ENCODE results near the gene GLP1R.

DNA sequence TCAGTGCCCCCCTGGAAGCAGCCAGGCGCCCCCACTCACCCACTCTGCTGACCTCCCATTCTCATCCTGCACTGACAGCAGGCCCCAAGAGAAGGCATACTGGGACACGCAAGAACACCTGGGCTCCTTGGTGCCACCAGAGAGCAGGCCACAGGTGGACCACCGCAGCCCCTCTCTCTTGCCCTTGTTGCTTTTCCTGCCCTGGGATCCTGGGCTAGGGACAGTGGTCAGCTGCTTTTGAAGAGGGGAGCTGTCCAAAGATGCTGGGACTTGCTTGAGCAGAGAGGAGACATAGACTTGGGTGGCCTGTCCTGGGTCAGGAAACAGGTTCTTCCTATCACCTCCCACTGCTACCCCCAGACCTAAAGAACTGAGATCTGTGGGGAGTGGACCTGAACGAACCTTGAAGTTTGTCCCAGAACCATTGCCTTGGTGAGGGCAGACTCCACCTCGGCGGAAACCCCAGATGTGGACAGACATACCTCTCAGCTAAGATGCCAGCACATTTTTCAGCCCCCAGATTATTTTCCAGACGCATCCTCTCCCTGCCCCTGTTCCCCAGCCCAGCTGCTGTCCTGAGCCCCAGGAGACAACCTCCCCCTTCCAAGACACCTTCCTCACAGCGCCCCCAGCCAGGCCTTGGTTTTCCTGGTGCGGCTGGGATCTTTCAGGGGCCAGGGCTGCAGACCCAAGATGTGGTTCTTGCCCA, 1.1 kb downstream of the GLP1R start:
- TF ChIP-seq CTCF (tag by site-specific recombination; IDR thresholded peaks at IDR 0.05) (no peak), ZNF792 (tag by site-specific recombination; IDR thresholded peaks at IDR 0.05) (no peak), GLI2 (tag by site-specific recombination; IDR thresholded peaks at IDR 0.05; ENCODE audit: borderline replicate concordance, low read depth) (no peak), ZNF621 (tag by site-specific recombination; IDR thresholded peaks at IDR 0.05) (no peak), ZNF184 (tag by site-specific recombination; IDR thresholded peaks at IDR 0.05) (no peak)
- TF ChIP-seq, protein P1, sequence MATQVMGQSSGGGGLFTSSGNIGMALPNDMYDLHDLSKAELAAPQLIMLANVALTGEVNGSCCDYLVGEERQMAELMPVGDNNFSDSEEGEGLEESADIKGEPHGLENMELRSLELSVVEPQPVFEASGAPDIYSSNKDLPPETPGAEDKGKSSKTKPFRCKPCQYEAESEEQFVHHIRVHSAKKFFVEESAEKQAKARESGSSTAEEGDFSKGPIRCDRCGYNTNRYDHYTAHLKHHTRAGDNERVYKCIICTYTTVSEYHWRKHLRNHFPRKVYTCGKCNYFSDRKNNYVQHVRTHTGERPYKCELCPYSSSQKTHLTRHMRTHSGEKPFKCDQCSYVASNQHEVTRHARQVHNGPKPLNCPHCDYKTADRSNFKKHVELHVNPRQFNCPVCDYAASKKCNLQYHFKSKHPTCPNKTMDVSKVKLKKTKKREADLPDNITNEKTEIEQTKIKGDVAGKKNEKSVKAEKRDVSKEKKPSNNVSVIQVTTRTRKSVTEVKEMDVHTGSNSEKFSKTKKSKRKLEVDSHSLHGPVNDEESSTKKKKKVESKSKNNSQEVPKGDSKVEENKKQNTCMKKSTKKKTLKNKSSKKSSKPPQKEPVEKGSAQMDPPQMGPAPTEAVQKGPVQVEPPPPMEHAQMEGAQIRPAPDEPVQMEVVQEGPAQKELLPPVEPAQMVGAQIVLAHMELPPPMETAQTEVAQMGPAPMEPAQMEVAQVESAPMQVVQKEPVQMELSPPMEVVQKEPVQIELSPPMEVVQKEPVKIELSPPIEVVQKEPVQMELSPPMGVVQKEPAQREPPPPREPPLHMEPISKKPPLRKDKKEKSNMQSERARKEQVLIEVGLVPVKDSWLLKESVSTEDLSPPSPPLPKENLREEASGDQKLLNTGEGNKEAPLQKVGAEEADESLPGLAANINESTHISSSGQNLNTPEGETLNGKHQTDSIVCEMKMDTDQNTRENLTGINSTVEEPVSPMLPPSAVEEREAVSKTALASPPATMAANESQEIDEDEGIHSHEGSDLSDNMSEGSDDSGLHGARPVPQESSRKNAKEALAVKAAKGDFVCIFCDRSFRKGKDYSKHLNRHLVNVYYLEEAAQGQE (tag by site-specific recombination; IDR thresholded peaks at IDR 0.05): peak; percentile 66

Data from HEK293 (cell line).